ENCODE data around the gene NOC2L.

DNA sequence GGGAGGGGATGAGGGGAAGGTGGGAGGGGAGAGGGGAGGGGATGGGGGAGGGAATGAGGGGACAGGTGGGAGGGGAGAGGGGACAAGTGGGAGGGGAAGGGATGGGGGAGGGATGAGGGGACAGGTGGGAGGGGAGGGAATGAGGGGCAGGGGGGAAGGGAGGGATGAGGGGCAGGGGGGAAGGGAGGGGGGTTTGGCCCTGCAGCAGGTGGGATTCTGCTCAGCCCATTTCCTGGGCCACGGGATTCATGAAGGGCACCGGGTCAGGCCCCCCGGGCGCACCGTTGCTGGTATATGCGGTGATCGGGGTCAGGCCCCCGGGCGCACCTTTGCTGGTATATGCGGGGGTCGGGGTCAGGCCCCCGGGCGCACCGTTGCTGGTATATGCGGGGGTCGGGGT lies 50.4 kb downstream of the NOC2L start:
- TF ChIP-seq RAD21 (IDR thresholded peaks at IDR 0.05; ENCODE audit: low read depth), result no peak
- no peak for TF ChIP-seq EP300 (IDR thresholded peaks at IDR 0.05; ENCODE audit: borderline replicate concordance)
